Adrenal gland (tissue), 5 donors: ENCODE results near the gene SHB.
A peak's percentile ranks its signal among the peaks of the same experiment; 100 is the strongest.

ENCODE experiments used
- POLR2A ChIP-seq, 2 donors: fragments of 450-650 bp; IDR thresholded peaks; one replicate each; pipeline ENCODE4 v1.6.1; 2017; ENCODE audit warnings: antibody characterized with exemption in 2 of 2, mild to moderate bottlenecking in 2 of 2, moderate library complexity in 1 of 2
- TF ChIP-seq, protein P1 (sequence below), 6 experiments: fragments of 450-650 bp in 4 of 6; fragments of 200-600 bp in 2 of 6; sonication (generic) in 1 of 6; IDR thresholded peaks; 1 replicate in 5 of 6; 2 replicates in 1 of 6; pipeline versions ENCODE4 v1.5.1 to v1.8.0; 2016 to 2021; ENCODE audit warnings: antibody characterized with exemption in 6 of 6, mild to moderate bottlenecking in 2 of 6, moderate library complexity in 1 of 6
- donor health status: DM: no; HTN: no; CAD: no.

DNA sequence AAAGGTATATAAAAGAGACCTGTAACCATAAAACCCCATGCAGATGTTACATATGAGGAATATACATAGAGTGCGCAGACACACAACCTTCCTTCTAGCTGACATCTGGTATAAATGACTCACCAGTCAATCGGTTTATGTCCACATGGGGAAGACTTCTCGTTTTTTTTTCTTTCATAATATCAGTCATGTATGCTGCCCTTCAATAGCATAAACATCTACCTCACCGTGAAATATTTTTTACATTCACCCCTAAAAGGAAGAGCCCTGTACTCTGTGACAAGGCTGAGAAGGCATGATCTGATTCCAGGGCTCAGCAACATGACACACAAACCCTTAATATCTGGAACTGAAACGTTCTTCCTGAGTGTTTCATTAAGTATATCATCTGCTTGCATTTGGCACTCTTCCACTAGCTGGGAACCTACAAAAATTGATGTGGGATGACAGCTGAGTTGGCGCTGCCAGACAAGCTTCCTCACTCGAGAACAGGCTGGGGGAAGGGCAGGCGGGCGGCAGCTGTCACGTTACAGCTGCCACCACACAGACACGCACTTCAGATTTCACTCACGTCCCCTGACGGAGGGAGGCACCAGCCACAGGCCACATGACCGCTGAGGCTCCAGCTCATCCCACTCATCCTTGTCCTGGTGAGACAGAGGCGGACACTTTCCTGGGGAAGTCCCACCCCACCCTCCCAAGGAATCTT is 74.2 kb downstream of the SHB start:
- no peak for TF ChIP-seq POLR2A (IDR thresholded peaks at IDR 0.05)
- TF ChIP-seq, protein P1, sequence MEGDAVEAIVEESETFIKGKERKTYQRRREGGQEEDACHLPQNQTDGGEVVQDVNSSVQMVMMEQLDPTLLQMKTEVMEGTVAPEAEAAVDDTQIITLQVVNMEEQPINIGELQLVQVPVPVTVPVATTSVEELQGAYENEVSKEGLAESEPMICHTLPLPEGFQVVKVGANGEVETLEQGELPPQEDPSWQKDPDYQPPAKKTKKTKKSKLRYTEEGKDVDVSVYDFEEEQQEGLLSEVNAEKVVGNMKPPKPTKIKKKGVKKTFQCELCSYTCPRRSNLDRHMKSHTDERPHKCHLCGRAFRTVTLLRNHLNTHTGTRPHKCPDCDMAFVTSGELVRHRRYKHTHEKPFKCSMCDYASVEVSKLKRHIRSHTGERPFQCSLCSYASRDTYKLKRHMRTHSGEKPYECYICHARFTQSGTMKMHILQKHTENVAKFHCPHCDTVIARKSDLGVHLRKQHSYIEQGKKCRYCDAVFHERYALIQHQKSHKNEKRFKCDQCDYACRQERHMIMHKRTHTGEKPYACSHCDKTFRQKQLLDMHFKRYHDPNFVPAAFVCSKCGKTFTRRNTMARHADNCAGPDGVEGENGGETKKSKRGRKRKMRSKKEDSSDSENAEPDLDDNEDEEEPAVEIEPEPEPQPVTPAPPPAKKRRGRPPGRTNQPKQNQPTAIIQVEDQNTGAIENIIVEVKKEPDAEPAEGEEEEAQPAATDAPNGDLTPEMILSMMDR (IDR thresholded peaks at IDR 0.05) = peak in 1 of 6 experiments; percentile 13
